HUES64 (cell line): ENCODE results near the gene RAB3C.

ENCODE experiments used
- H3K27ac ChIP-seq: 2 replicates; pipeline ENCODE4 v1.7.0; 2013; ENCODE audit warnings: low read depth, low read length, inconsistent platforms
- H3K27me3 ChIP-seq: 2 replicates; pipeline ENCODE4 v1.6.1; 2013; ENCODE audit warnings: mild to moderate bottlenecking, low read length; ENCODE audit not compliant: insufficient read depth
- H3K36me3 ChIP-seq: 2 replicates; pipeline ENCODE4 v1.6.1; 2013; ENCODE audit warnings: mild to moderate bottlenecking, low read length; ENCODE audit not compliant: insufficient read depth
- H3K4me1 ChIP-seq: 2 replicates; pipeline ENCODE4 v1.6.1; 2013; ENCODE audit warnings: mild to moderate bottlenecking, low read length, moderate library complexity; ENCODE audit not compliant: insufficient read depth
- H3K4me3 ChIP-seq: 2 replicates; pipeline ENCODE4 v1.5.1; 2013; ENCODE audit warnings: mild to moderate bottlenecking, low read length, moderate library complexity
- H3K9ac ChIP-seq: 2 replicates; pipeline ENCODE4 v1.6.1; 2013; ENCODE audit warnings: mild to moderate bottlenecking, low read depth, low read length
- H3K9me3 ChIP-seq: 2 replicates; pipeline ENCODE4 v1.6.1; 2013; ENCODE audit warnings: low read depth, low read length; ENCODE audit not compliant: insufficient read depth
- WGBS: fragments of 150-250, 120-280 bp; methylation state at CpG from one replicate; pipeline ENCODE4 v1.1.7; 2013; ENCODE audit warnings: missing lambda C conversion rate; 5-methylcytosine and 5-hydroxymethylcytosine counted together

The RAB3C gene

GRCh38 chr5:58710871-58711270 is 128.0 kb downstream of the RAB3C start:
- Histone ChIP-seq H3K27me3 (no peaks in the 10 kb centered on the region), H3K27ac (no peak overlapping the region), H3K9me3 (peaks cover 3% of the 10 kb centered on the region; the same call in 1 of the 2 replicates), H3K4me1 (no peaks in the 10 kb centered on the region), H3K4me3 (no peak overlapping the region), H3K36me3 (no peaks in the 10 kb centered on the region), H3K9ac (no peak overlapping the region)
- WGBS, result 100% methylated on average over 3 of the region's 3 CpGs

- no peak overlapping the region for H3K4me3 ChIP-seq
- H3K9ac ChIP-seq, result no peak overlapping the region
- H3K36me3 ChIP-seq, result no peaks in the 10 kb centered on the region
- 95% methylated on average over 4 of the region's 5 CpGs for WGBS
- no peaks in the 10 kb centered on the region for H3K27me3 ChIP-seq
- H3K27ac ChIP-seq, result no peak overlapping the region
- H3K4me1 ChIP-seq, result peaks cover 4% of the 10 kb centered on the region
- peaks cover 3% of the 10 kb centered on the region; the same call in 1 of the 2 replicates for H3K9me3 ChIP-seq
Measured at GRCh38 chr5:58711965-58712364, 129.1 kb downstream of the RAB3C start.

GRCh38 chr5:58714046-58714445 is 131.2 kb downstream of the RAB3C start:
- no peak overlapping the region for H3K9ac ChIP-seq
- peaks cover 24% of the 10 kb centered on the region for H3K4me1 ChIP-seq
- no CpG with 5 or more reads among the region's 1 CpG for WGBS
- no peak overlapping the region for H3K27ac ChIP-seq
- no peak overlapping the region for H3K4me3 ChIP-seq
- H3K36me3 ChIP-seq, result no peaks in the 10 kb centered on the region
- H3K9me3 ChIP-seq, result peaks cover 3% of the 10 kb centered on the region; the same call in 1 of the 2 replicates
- no peaks in the 10 kb centered on the region for H3K27me3 ChIP-seq

GRCh38 chr5:58715997-58716656 is 133.3 kb downstream of the RAB3C start:
- H3K9me3 ChIP-seq, result peaks cover 3% of the 10 kb centered on the region; the same call in 1 of the 2 replicates
- peaks cover 41% of the 10 kb centered on the region for H3K4me1 ChIP-seq
- H3K36me3 ChIP-seq, result no peaks in the 10 kb centered on the region
- H3K27ac ChIP-seq, result no peak overlapping the region
- no peaks in the 10 kb centered on the region for H3K27me3 ChIP-seq
- no peak overlapping the region for H3K4me3 ChIP-seq
- WGBS, result no CpG with 5 or more reads among the region's 2 CpGs
- H3K9ac ChIP-seq, result no peak overlapping the region

GRCh38 chr5:58716713-58717112 is 133.8 kb downstream of the RAB3C start:
- Histone ChIP-seq H3K27ac (peak overlapping the region; percentile 78; the same call in 1 of the 2 replicates), H3K9ac (no peak overlapping the region), H3K4me3 (no peak overlapping the region), H3K27me3 (no peaks in the 10 kb centered on the region), H3K36me3 (no peaks in the 10 kb centered on the region), H3K4me1 (peaks cover 46% of the 10 kb centered on the region), H3K9me3 (peaks cover 3% of the 10 kb centered on the region; the same call in 1 of the 2 replicates)
- WGBS, result 90% methylated on average over 5 of the region's 5 CpGs

GRCh38 chr5:58717303-58718007 is 134.6 kb downstream of the RAB3C start:
- Histone ChIP-seq H3K36me3 (no peaks in the 10 kb centered on the region), H3K27ac (peak overlapping the region; percentile 78), H3K9me3 (peaks cover 3% of the 10 kb centered on the region; the same call in 1 of the 2 replicates), H3K4me1 (peaks cover 53% of the 10 kb centered on the region), H3K4me3 (no peak overlapping the region), H3K9ac (no peak overlapping the region), H3K27me3 (no peaks in the 10 kb centered on the region)
- 48% methylated on average over 5 of the region's 5 CpGs for WGBS

- Histone ChIP-seq H3K27ac (peak overlapping the region; percentile 76; the same call in 1 of the 2 replicates), H3K4me1 (peaks cover 58% of the 10 kb centered on the region), H3K9ac (no peak overlapping the region), H3K27me3 (no peaks in the 10 kb centered on the region), H3K36me3 (no peaks in the 10 kb centered on the region), H3K4me3 (no peak overlapping the region; the same call in 1 of the 2 replicates), H3K9me3 (peaks cover 3% of the 10 kb centered on the region; the same call in 1 of the 2 replicates)
- 100% methylated on average over 1 of the region's 2 CpGs for WGBS
Measured at GRCh38 chr5:58718269-58718978, 135.5 kb downstream of the RAB3C start.

- Histone ChIP-seq H3K9ac (no peak overlapping the region), H3K27ac (no peak overlapping the region), H3K4me3 (no peak overlapping the region), H3K36me3 (no peaks in the 10 kb centered on the region), H3K27me3 (no peaks in the 10 kb centered on the region), H3K9me3 (peaks cover 21% of the 10 kb centered on the region), H3K4me1 (peaks cover 52% of the 10 kb centered on the region)
- WGBS, result no CpG with 5 or more reads among the region's 1 CpG
Measured at GRCh38 chr5:58722160-58722559, 139.3 kb downstream of the RAB3C start.

GRCh38 chr5:58724992-58725391 is 142.1 kb downstream of the RAB3C start:
- no peaks in the 10 kb centered on the region for H3K27me3 ChIP-seq
- H3K9ac ChIP-seq, result no peak overlapping the region
- H3K27ac ChIP-seq, result no peak overlapping the region
- H3K4me3 ChIP-seq, result no peak overlapping the region
- WGBS, result 98% methylated on average over 2 of the region's 2 CpGs
- no peaks in the 10 kb centered on the region for H3K36me3 ChIP-seq
- peaks cover 27% of the 10 kb centered on the region for H3K4me1 ChIP-seq
- H3K9me3 ChIP-seq, result peaks cover 21% of the 10 kb centered on the region

- Histone ChIP-seq H3K27me3 (no peaks in the 10 kb centered on the region), H3K4me1 (no peaks in the 10 kb centered on the region), H3K4me3 (no peak overlapping the region), H3K9me3 (0 out of 2 replicates have a peak, but pooled peaks cover under 1% of the 10 kb centered on the region), H3K27ac (no peak overlapping the region), H3K9ac (no peak overlapping the region), H3K36me3 (no peaks in the 10 kb centered on the region)
- 87% methylated on average over 1 of the region's 1 CpG for whole genome bisulfite sequencing
Measured at GRCh38 chr5:58731641-58732040, 148.8 kb downstream of the RAB3C start.

GRCh38 chr5:58735637-58736036 is 152.8 kb downstream of the RAB3C start:
- H3K4me3 ChIP-seq, result no peak overlapping the region
- no peaks in the 10 kb centered on the region for H3K4me1 ChIP-seq
- WGBS, result 84% methylated on average over 1 of the region's 1 CpG
- no peaks in the 10 kb centered on the region for H3K36me3 ChIP-seq
- H3K9me3 ChIP-seq, result no peaks in the 10 kb centered on the region
- H3K27ac ChIP-seq, result no peak overlapping the region
- H3K27me3 ChIP-seq, result no peaks in the 10 kb centered on the region
- H3K9ac ChIP-seq, result no peak overlapping the region
